GM18502 (cell line): ENCODE data around the gene CIC.

Source experiments
- ATAC-seq: cut with Tn5 transposase; IDR thresholded peaks from one replicate; pipeline ENCODE4 v1.9.1; 2021; ENCODE audit warnings: mild to moderate bottlenecking; ENCODE audit not compliant: unreplicated experiment, poor library complexity

Gene CIC

GRCh38 chr19:42242512-42243409 is 26.3 kb upstream of the CIC start, which contains the start of gene GSK3A:
Gene GSK3A (minus strand): TSS chr19:42242602. CDS start chr19:42242465, 137 bp downstream.
- ATAC-seq: peak; percentile 62

- peak; percentile 51 for ATAC-seq
These were observed 24.5 kb upstream of the CIC start for GRCh38 chr19:42244347-42245220.

GRCh38 chr19:42245231-42245630 is 23.8 kb upstream of the CIC start:
- ATAC-seq: no peak

GRCh38 chr19:42246143-42246921 is 22.7 kb upstream of the CIC start:
- ATAC-seq: no peak

- no peak for ATAC-seq
These were observed 22.0 kb upstream of the CIC start for GRCh38 chr19:42246922-42247639.

GRCh38 chr19:42247640-42248199 is 21.3 kb upstream of the CIC start:
- ATAC-seq: no peak

- no peak for ATAC-seq
These were observed 20.5 kb upstream of the CIC start for GRCh38 chr19:42248270-42249148.

GRCh38 chr19:42249149-42249750 is 19.8 kb upstream of the CIC start:
- ATAC-seq: no peak

- no peak for ATAC-seq
These were observed 19.3 kb upstream of the CIC start for GRCh38 chr19:42249769-42250168.

GRCh38 chr19:42250183-42250665 is 18.8 kb upstream of the CIC start:
- ATAC-seq: no peak

- ATAC-seq: no peak
These were observed 18.2 kb upstream of the CIC start for GRCh38 chr19:42250666-42251531.

- ATAC-seq: no peak
These were observed 17.3 kb upstream of the CIC start for GRCh38 chr19:42251572-42252358.

- ATAC-seq: no peak
These were observed 16.4 kb upstream of the CIC start for GRCh38 chr19:42252365-42253244.

GRCh38 chr19:42253245-42254088 is 15.6 kb upstream of the CIC start:
- ATAC-seq: peak; percentile 31
